HepG2 (cell line): ENCODE measurements around the gene CCDC178. TPM values are rescaled to one million over a fixed set of nuclear protein-coding genes. Genes with fewer than 3 reads are reported as not detected.
A peak's percentile ranks its signal among the peaks of the same experiment; 100 is the strongest.

Experiments
- ATAC-seq: fragments of 200-7000 bp; cut with Tn5 transposase; 3 replicates; pipeline ENCODE4 v1.9.1; 2020; ENCODE audit warnings: mild to moderate bottlenecking, moderate library complexity
- BruUV-seq: library from RNA; stranded (reverse); fragments of 400-500 nt; replicated peaks from 2 replicates; lab custom pipeline; 2021; lab: Mats Ljungman, UMichigan
- CTCF ChIA-PET: fragments of 300-600 bp; formaldehyde crosslinking; extraction: SDS; loops from one replicate; lab custom pipeline; 2021; ENCODE audit warnings: low total read pairs, inconsistent platforms, low intra/inter-chr PET ratio; lab: Yijun Ruan, JAX
- POLR2A ChIA-PET: fragments of 350-600 bp; sonication (Branson Sonifier 250); formaldehyde crosslinking; loops from one replicate; lab custom pipeline; 2020; ENCODE audit warnings: antibody characterized with exemption, inconsistent platforms; lab: Yijun Ruan, JAX
- DNase-seq: peaks from one replicate; pipeline ENCODE4 v3.0.0-alpha.2; 2015; ENCODE audit warnings: low spot score
- FAIRE-seq: peaks from 3 replicates; lab custom pipeline; 2011; peaks lifted over from hg19 to GRCh38; lab: Jason Lieb, UNC
- H2AFZ ChIP-seq: one replicate; pipeline ENCODE4 v1.6.1; 2011; ENCODE audit warnings: low read length, inconsistent platforms
- H3K27ac ChIP-seq: fragments of 300-600 bp; 3 replicates; pipeline ENCODE4 v1.8.0; 2011; ENCODE audit warnings: mixed run types, mild to moderate bottlenecking, mixed read lengths, low read length, inconsistent platforms; ENCODE audit not compliant: insufficient read depth; ENCODE audit errors: extremely low read length
- H3K27me3 ChIP-seq, 2 experiments: fragments of 200-600 bp in 1 of 2; 2 replicates in 1 of 2; 3 replicates in 1 of 2; pipeline versions ENCODE4 v1.6.0 to v1.8.0; 2011; ENCODE audit warnings: low read length in 2 of 2, mild to moderate bottlenecking in 2 of 2, moderate library complexity in 2 of 2, inconsistent platforms in 1 of 2; ENCODE audit not compliant: insufficient read depth in 2 of 2, control insufficient read depth in 1 of 2
- H3K36me3 ChIP-seq, 2 experiments: fragments of 200-600 bp in 1 of 2; replicated peaks in 1 of 2; 2 replicates in 1 of 2; 3 replicates in 1 of 2; pipeline versions ENCODE4 v1.5.1 to v1.8.0; 2011; ENCODE audit warnings: low read length in 2 of 2, inconsistent platforms in 1 of 2; ENCODE audit not compliant: insufficient read depth in 2 of 2, control insufficient read depth in 1 of 2
- H3K4me1 ChIP-seq: 2 replicates; pipeline ENCODE4 v1.5.1; 2012; ENCODE audit warnings: low read length, inconsistent platforms; ENCODE audit not compliant: insufficient read depth
- H3K4me2 ChIP-seq: 2 replicates; pipeline ENCODE4 v1.6.0; 2011; ENCODE audit warnings: low read depth, low read length, inconsistent platforms
- H3K4me3 ChIP-seq, 3 experiments: fragments of 200-600 bp in 1 of 3; sonication (generic), shearing (Covaris generic) in 1 of 3; replicated peaks in 1 of 3; 2 replicates each; pipeline ENCODE4 v1.5.1; 2011 to 2016; ENCODE audit warnings: low read length in 3 of 3, inconsistent platforms in 2 of 3, low read depth in 2 of 3, mild to moderate bottlenecking in 2 of 3, control low read depth in 1 of 3, mixed read lengths in 1 of 3; ENCODE audit not compliant: insufficient read depth in 1 of 3
- H3K79me2 ChIP-seq: one replicate; pipeline ENCODE4 v1.6.1; 2011; ENCODE audit warnings: low read length, inconsistent platforms; ENCODE audit not compliant: insufficient read depth
- H3K9ac ChIP-seq: 2 replicates; pipeline ENCODE4 v1.6.0; 2011; ENCODE audit warnings: mild to moderate bottlenecking, low read depth, low read length, inconsistent platforms; ENCODE audit not compliant: insufficient read depth
- H3K9me3 ChIP-seq: 2 replicates; pipeline ENCODE4 v1.5.1; 2012; ENCODE audit warnings: mild to moderate bottlenecking, low read length
- H4K20me1 ChIP-seq: 2 replicates; pipeline ENCODE4 v1.6.0; 2011; ENCODE audit warnings: inconsistent platforms, mild to moderate bottlenecking, low read length, moderate library complexity; ENCODE audit not compliant: insufficient read depth
- ATF2 ChIP-seq: sonication (generic); formaldehyde crosslinking; IDR thresholded peaks from 2 replicates; pipeline ENCODE4 v1.4.0; 2020; ENCODE audit warnings: missing genetic modification reagents
- DMAP1 ChIP-seq: IDR thresholded peaks from 2 replicates; pipeline ENCODE4 v1.6.1; 2016
- DR1 ChIP-seq: sonication (generic); formaldehyde crosslinking; IDR thresholded peaks from 2 replicates; pipeline ENCODE4 v1.8.0; 2021; ENCODE audit warnings: mild to moderate bottlenecking, missing genetic modification reagents, inconsistent platforms
- EEA1 ChIP-seq: sonication (generic); formaldehyde crosslinking; IDR thresholded peaks from 2 replicates; pipeline ENCODE4 v1.5.1; 2020; ENCODE audit warnings: mild to moderate bottlenecking, missing genetic modification reagents, borderline replicate concordance
- HMGXB4 ChIP-seq, 2 experiments: sonication (generic) in 1 of 2; formaldehyde crosslinking in 1 of 2; IDR thresholded peaks; 2 replicates each; pipeline versions ENCODE4 v1.4.0 to v1.6.1; 2018 to 2020; ENCODE audit warnings: missing genetic modification reagents in 2 of 2, borderline replicate concordance in 1 of 2, low read depth in 1 of 2, mild to moderate bottlenecking in 1 of 2, missing biosample characterization in 1 of 2
- NRL ChIP-seq: sonication (generic); formaldehyde crosslinking; IDR thresholded peaks from 2 replicates; pipeline ENCODE4 v1.5.0; 2020; ENCODE audit warnings: missing genetic modification reagents, mild to moderate bottlenecking, moderate library complexity, borderline replicate concordance
- RXRB ChIP-seq: IDR thresholded peaks from 2 replicates; pipeline ENCODE4 v1.6.1; 2016; ENCODE audit warnings: borderline replicate concordance, missing genetic modification reagents, missing compliant biosample characterization
- ZNF10 ChIP-seq: sonication (generic); formaldehyde crosslinking; IDR thresholded peaks from 2 replicates; pipeline ENCODE4 v1.4.0; 2020; ENCODE audit warnings: mild to moderate bottlenecking, low read depth, missing genetic modification reagents, borderline replicate concordance
- ZNF263 ChIP-seq: sonication (generic); formaldehyde crosslinking; IDR thresholded peaks from 2 replicates; pipeline ENCODE4 v1.4.0; 2020; ENCODE audit warnings: missing genetic modification reagents
- ZNF329 ChIP-seq: sonication (generic); formaldehyde crosslinking; IDR thresholded peaks from 2 replicates; pipeline ENCODE4 v1.9.0; 2021; ENCODE audit warnings: low read depth, mild to moderate bottlenecking, missing genetic modification reagents
- ZNF337 ChIP-seq: sonication (generic); formaldehyde crosslinking; IDR thresholded peaks from 2 replicates; pipeline ENCODE4 v1.5.1; 2020; ENCODE audit warnings: missing genetic modification reagents, low read depth, mild to moderate bottlenecking, borderline replicate concordance
- ZNF414 ChIP-seq: sonication (generic); formaldehyde crosslinking; IDR thresholded peaks from 2 replicates; pipeline ENCODE4 v1.5.0; 2020; ENCODE audit warnings: missing genetic modification reagents
- ZNF839 ChIP-seq: sonication (generic); formaldehyde crosslinking; IDR thresholded peaks from 2 replicates; pipeline ENCODE4 v1.4.0; 2020; ENCODE audit warnings: missing genetic modification reagents, mild to moderate bottlenecking, borderline replicate concordance
- ZNF883 ChIP-seq: sonication (generic); formaldehyde crosslinking; IDR thresholded peaks from 2 replicates; pipeline ENCODE4 v1.5.1; 2020; ENCODE audit warnings: mild to moderate bottlenecking, missing genetic modification reagents; ENCODE audit errors: not compliant biosample characterization
- WGBS: methylation state at CpG from one replicate; pipeline ENCODE4 v1.1.6; 2017; ENCODE audit warnings: low lambda C conversion rate; 5-methylcytosine and 5-hydroxymethylcytosine counted together
- in situ Hi-C: cut with HindIII; loops from 2 replicates; pipeline ENCODE4 v1.10.0; 2017; ENCODE audit warnings: low pct_unique_long_range_greater_than_20kb; ENCODE audit not compliant: extremely low pct_ligation_motif_present
- intact Hi-C: fragments of 100-400 bp; cut with micrococcal nuclease; formaldehyde crosslinking; loops from one replicate; pipeline ENCODE4 v1.10.0; 2022; ENCODE audit not compliant: unreplicated experiment
- polyA plus RNA-seq, 8 experiments: library from polyadenylated mRNA; depleted of rRNA in 3 of 8; stranded (reverse) in 7 of 8; unstranded in 1 of 8; fragments of >200 nt; fragmentation: Illumina TruSeq in 4 of 8; extraction: Trizol in 4 of 8; gene quantifications; 2 replicates each; pipeline versions ENCODE4 v1.2.1 to v1.2.3, GENCODE V29; 2011 to 2016; ENCODE audit warnings: low read depth in 4 of 8, missing spikeins in 1 of 8, mixed read lengths in 1 of 8; ENCODE audit not compliant: insufficient read depth in 1 of 8
- total RNA-seq, 5 experiments: library from RNA; depleted of rRNA; stranded (reverse); fragments of >200 nt; fragmentation: Illumina TruSeq; extraction: Trizol; gene quantifications; 2 replicates each; pipeline ENCODE4 v1.2.3, GENCODE V29; 2016; ENCODE audit warnings: low read depth in 1 of 5

Gene CCDC178
- total and polyA plus RNA-seq, 2 of the 13 experiments (the other 11 are each of a cell fraction or from before 2014, with no cell fraction given), result not detected

GRCh38 chr18:32919799-32920198, 520.7 kb downstream of the CCDC178 start (continued):
- TF ChIP-seq ZNF883, result no peak
- no peak for TF ChIP-seq ZNF263 (CRISPR knock-in tag)
- no peak for TF ChIP-seq ZNF414 (CRISPR knock-in tag)
- TF ChIP-seq ATF2 (CRISPR knock-in tag), result 0 out of 2 replicates have a peak, but pooled peaks have one; percentile 22
- no peak for TF ChIP-seq DMAP1 (CRISPR knock-in tag)
- TF ChIP-seq HMGXB4 (CRISPR knock-in tag; IDR thresholded peaks at IDR 0.05; ENCODE audit: borderline replicate concordance in 1 of 2, low read depth in 1 of 2), result peak; percentile 24 to 67; a peak in 3 of 4 replicates
- no peak for TF ChIP-seq ZNF10

GRCh38 chr18:32918692-32919250, 521.8 kb downstream of the CCDC178 start:
- POLR2A ChIA-PET, result no interaction called here
- no peaks in the 10 kb centered on the region for H3K79me2 ChIP-seq
- no peak overlapping the region for H2AFZ ChIP-seq
- intact Hi-C loops (loop anchor here (1.0 to 10.0 kb wide), 4 partner anchors 84 to 244 kb away; no protein-coding TSS in a partner anchor), in situ Hi-C loops (loop anchor here (5.0 kb wide), 1 partner anchor 201 kb away; no protein-coding TSS in a partner anchor)
- BruUV-seq, result no TSS peak
- no peaks in the 10 kb centered on the region for H4K20me1 ChIP-seq
- H3K27ac ChIP-seq, result no peak overlapping the region
- no peak overlapping the region for H3K9ac ChIP-seq
- no peaks in the 10 kb centered on the region for H3K9me3 ChIP-seq
- 59% methylated on average over 5 of the region's 5 CpGs for WGBS
- no peak overlapping the region for H3K4me2 ChIP-seq
- FAIRE-seq (no peak), ATAC-seq (no peak), DNase-seq (no peak)
- no peaks in the 10 kb centered on the region for H3K36me3 ChIP-seq
- TF ChIP-seq NRL (CRISPR knock-in tag) (no peak), ZNF839 (CRISPR knock-in tag) (no peak), ZNF337 (CRISPR knock-in tag) (no peak), DR1 (CRISPR knock-in tag) (no peak), RXRB (CRISPR knock-in tag) (no peak), ZNF329 (CRISPR knock-in tag) (no peak), EEA1 (CRISPR knock-in tag) (no peak)
- peaks cover 21% of the 10 kb centered on the region for H3K4me1 ChIP-seq
- CTCF ChIA-PET, result interaction anchor here (1.8 to 2.9 kb wide), 3 partner anchors 19 to 342 kb away, joined by 5 to 24 read pairs (median 8); no protein-coding TSS in a partner anchor
- no peaks in the 10 kb centered on the region; a peak in 1 of 5 replicates for H3K27me3 ChIP-seq
- no peak overlapping the region for H3K4me3 ChIP-seq
